Measurements from ENCODE around the gene CDKAL1. TPM values are rescaled to one million over a fixed set of nuclear protein-coding genes. Genes with fewer than 3 reads are reported as not detected.

CDKAL1 gene
- total and polyA plus RNA-seq, 2 of the 8 experiments (the other 6 are each of a cell fraction or from before 2014, with no cell fraction given) = 8.4 to 24.6 TPM

- Histone ChIP-seq H3K9me3 (ENCODE audit: insufficient read depth in 2 of 2, low read depth in 1 of 2, low read length in 1 of 2) (no peaks in the 10 kb centered on the region), H3K23me2 (ENCODE audit: low read depth, low read length) (no peaks in the 10 kb centered on the region), H3K4ac (replicated peaks; ENCODE audit: insufficient read length, low read depth, low read length) (no peak overlapping the region), H2BK5ac (ENCODE audit: low read depth, low read length) (no peak overlapping the region), H3K56ac (replicated peaks; ENCODE audit: insufficient read length, low read depth, low read length) (no peak overlapping the region), H2BK15ac (ENCODE audit: low read length) (peak overlapping the region; percentile 63; the same call in 1 of the 2 replicates), H2AK5ac (ENCODE audit: low read depth, low read length) (no peak overlapping the region), H3K4me1 (replicated peaks in 1 of 4; ENCODE audit: control insufficient read depth in 3 of 4, insufficient read depth in 4 of 4, low read length in 3 of 4) (no peaks in the 10 kb centered on the region), H3K18ac (ENCODE audit: extremely low read depth, low read length) (no peak overlapping the region), H3K27me3 (replicated peaks in 1 of 4; ENCODE audit: control insufficient read depth in 3 of 4, extremely low read depth in 1 of 4, insufficient read depth in 3 of 4, low read length in 3 of 4) (no peaks in the 10 kb centered on the region), H3K4me3 (ENCODE audit: extremely low read depth in 1 of 4, insufficient read depth in 2 of 4, low read depth in 3 of 4, low read length in 4 of 4) (no peak overlapping the region), H2BK120ac (replicated peaks; ENCODE audit: low read depth, low read length) (no peak overlapping the region), H3K79me1 (ENCODE audit: low read depth, low read length) (no peaks in the 10 kb centered on the region), H4K8ac (ENCODE audit: extremely low read depth, insufficient read depth, low read length) (no peak overlapping the region), H4K91ac (replicated peaks; ENCODE audit: insufficient read length, low read length) (no peak overlapping the region), H4K20me1 (replicated peaks in 1 of 2; ENCODE audit: control insufficient read depth in 1 of 2, insufficient read depth in 2 of 2, low read length in 2 of 2) (no peaks in the 10 kb centered on the region), H3K27ac (ENCODE audit: low read depth, low read length) (no peak overlapping the region), H3K79me2 (ENCODE audit: control insufficient read depth in 1 of 2, insufficient read depth in 2 of 2, low read length in 2 of 2) (no peaks in the 10 kb centered on the region), H3K23ac (ENCODE audit: insufficient read length) (no peak overlapping the region), H2BK20ac (ENCODE audit: low read length) (no peak overlapping the region), H2AFZ (ENCODE audit: low read length) (no peak overlapping the region; the same call in 1 of the 2 replicates), H3K36me3 (ENCODE audit: control insufficient read depth in 2 of 4, insufficient read depth in 4 of 4, low read length in 3 of 4) (no peaks in the 10 kb centered on the region), H3K14ac (ENCODE audit: insufficient read length) (no peak overlapping the region), H2BK12ac (ENCODE audit: low read depth, low read length) (no peak overlapping the region), H3K9ac (replicated peaks in 1 of 4; ENCODE audit: extremely low read depth in 1 of 4, low read depth in 3 of 4, low read length in 3 of 4) (no peak overlapping the region), H3K4me2 (ENCODE audit: insufficient read depth in 1 of 2, low read depth in 2 of 2, low read length in 2 of 2) (no peak overlapping the region), H4K5ac (ENCODE audit: insufficient read length, low read depth, low read length) (no peak overlapping the region)
- 87% methylated on average over 3 of the region's 3 CpGs; no CpG with 5 or more reads in 1 of the 2 experiments for WGBS, 2 experiments (ENCODE audit: extremely low coverage in 1 of 2, insufficient coverage in 1 of 2, insufficient read length in 1 of 2, insufficient replicate concordance in 2 of 2, low coverage in 1 of 2, low lambda C conversion rate in 2 of 2, missing lambda C conversion rate in 1 of 2)
- POLR2A ChIA-PET (ENCODE audit: partially characterized antibody) = no interaction called here
- CTCF ChIA-PET (ENCODE audit: partially characterized antibody) = interaction anchor here (0.6 kb wide), 2 partner anchors 17 to 58 kb away, joined by 3 read pairs; no protein-coding TSS in a partner anchor
- DNase-seq (ENCODE audit: low read depth in 1 of 2, low spot score in 2 of 2) (no peak), FAIRE-seq (no peak)
- TF ChIP-seq BRCA1 (IDR thresholded peaks at IDR 0.05; ENCODE audit: low read depth, low read length) (no peak), JUN (IDR thresholded peaks at IDR 0.05; ENCODE audit: low read depth, low read length) (no peak), EGR1 (IDR thresholded peaks at IDR 0.05; ENCODE audit: borderline replicate concordance, low read depth, low read length) (no peak), TCF12 (IDR thresholded peaks at IDR 0.05; ENCODE audit: low read depth, low read length) (no peak), EZH2 (IDR thresholded peaks at IDR 0.05; ENCODE audit: low read depth, low read length, severe bottlenecking) (no peak), SP1 (IDR thresholded peaks at IDR 0.05; ENCODE audit: low read depth, low read length) (no peak), KDM5A (IDR thresholded peaks at IDR 0.05; ENCODE audit: low read length) (no peak), TEAD4 (IDR thresholded peaks at IDR 0.05; ENCODE audit: low read depth, low read length) (no peak), CREB1 (IDR thresholded peaks at IDR 0.05) (no peak), TAF1 (IDR thresholded peaks at IDR 0.05; ENCODE audit: low read depth, low read length) (no peak), YY1 (IDR thresholded peaks at IDR 0.05; ENCODE audit: low read depth, low read length) (no peak), SIN3A (conservative IDR thresholded peaks at IDR 0.05 in 1 of 2, IDR thresholded peaks at IDR 0.05 in 1 of 2; ENCODE audit: low read depth in 1 of 2, low read length in 2 of 2) (no peak)
- TF ChIP-seq, protein P1, sequence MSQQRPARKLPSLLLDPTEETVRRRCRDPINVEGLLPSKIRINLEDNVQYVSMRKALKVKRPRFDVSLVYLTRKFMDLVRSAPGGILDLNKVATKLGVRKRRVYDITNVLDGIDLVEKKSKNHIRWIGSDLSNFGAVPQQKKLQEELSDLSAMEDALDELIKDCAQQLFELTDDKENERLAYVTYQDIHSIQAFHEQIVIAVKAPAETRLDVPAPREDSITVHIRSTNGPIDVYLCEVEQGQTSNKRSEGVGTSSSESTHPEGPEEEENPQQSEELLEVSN (IDR thresholded peaks at IDR 0.05) = no peak
- TF ChIP-seq, protein P2, sequence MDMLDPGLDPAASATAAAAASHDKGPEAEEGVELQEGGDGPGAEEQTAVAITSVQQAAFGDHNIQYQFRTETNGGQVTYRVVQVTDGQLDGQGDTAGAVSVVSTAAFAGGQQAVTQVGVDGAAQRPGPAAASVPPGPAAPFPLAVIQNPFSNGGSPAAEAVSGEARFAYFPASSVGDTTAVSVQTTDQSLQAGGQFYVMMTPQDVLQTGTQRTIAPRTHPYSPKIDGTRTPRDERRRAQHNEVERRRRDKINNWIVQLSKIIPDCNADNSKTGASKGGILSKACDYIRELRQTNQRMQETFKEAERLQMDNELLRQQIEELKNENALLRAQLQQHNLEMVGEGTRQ (IDR thresholded peaks at IDR 0.05; ENCODE audit: low read length) = no peak
These were observed 721.9 kb downstream of the CDKAL1 start for GRCh38 chr6:21256197-21256596.

All from H1 (cell line).